Stimulated activated CD8-positive, alpha-beta memory T cell treated with anti-CD3 and anti-CD28 coated beads, Interleukin-4, amount 100 ng/mL, for 24 hours (primary cell): Measurements from ENCODE around the gene CALML3.
A peak's percentile ranks its signal among the peaks of the same experiment; 100 is the strongest.

Source experiments
- DNase-seq: peaks from one replicate; pipeline ENCODE4 v3.0.0-alpha.2; 2020; ENCODE audit warnings: low read depth

Gene CALML3

DNA sequence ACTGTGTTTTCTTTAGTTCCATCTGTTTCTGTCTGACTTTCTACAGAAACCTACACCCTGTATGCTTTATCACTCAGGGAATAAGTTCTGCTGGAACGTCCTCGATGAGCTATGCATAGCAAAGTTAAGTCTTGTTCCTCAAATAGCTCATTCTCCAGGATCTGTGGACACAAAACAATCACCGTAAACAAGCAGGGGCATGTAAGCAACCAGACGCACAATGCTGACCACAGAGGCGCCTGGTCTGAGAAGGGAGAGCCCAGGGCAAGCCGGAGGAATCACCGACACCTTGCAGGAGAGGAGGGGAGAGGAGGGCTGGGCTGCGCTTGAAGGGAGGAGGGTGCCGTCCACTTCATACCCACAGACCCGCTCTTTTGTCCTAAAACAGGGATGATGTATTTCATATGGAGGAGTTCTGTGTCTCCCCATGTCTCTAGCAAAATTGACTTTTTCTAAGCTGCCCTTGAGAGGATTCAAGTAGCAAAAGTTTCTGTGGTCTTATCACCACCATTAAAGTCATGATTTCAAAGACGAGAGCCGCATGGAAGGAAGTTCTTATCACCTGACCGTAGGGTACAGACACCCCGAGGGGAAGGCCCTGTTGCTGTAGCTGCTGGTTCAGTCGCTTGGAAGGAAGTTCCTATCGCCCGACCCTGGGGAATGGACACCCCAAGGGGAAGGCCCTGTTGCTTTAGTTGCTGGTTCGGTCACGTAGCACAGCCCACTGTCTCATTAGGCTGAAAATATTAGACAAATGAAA lies 14.3 kb downstream of the CALML3 start:
- no peak for DNase-seq

- no peak for DNase-seq
Observed at GRCh38 chr10:5540080-5540479, 15.3 kb downstream of the CALML3 start.

- no peak for DNase-seq
Observed at GRCh38 chr10:5540891-5541290, 16.1 kb downstream of the CALML3 start.

GRCh38 chr10:5542100-5542499 lies 17.3 kb downstream of the CALML3 start:
- DNase-seq: no peak

DNA sequence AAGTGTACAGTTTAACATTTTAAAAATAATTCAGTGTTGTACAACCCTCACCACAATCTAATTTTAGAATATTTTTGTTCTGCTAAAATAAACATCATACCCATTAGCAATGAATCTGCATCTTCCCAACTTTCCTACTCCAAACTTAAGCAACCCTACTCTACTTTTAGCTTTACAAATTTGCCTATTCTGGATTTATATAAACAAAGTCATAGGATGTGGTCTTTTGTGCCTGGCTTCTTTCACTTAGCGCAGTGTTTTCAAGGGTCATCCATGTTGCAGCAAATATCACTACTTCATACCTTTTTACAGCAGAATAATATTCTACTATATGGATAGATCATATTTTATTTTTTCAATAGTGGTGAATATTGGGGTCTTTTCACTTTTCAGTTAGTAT lies 18.9 kb downstream of the CALML3 start:
- DNase-seq: no peak

DNA sequence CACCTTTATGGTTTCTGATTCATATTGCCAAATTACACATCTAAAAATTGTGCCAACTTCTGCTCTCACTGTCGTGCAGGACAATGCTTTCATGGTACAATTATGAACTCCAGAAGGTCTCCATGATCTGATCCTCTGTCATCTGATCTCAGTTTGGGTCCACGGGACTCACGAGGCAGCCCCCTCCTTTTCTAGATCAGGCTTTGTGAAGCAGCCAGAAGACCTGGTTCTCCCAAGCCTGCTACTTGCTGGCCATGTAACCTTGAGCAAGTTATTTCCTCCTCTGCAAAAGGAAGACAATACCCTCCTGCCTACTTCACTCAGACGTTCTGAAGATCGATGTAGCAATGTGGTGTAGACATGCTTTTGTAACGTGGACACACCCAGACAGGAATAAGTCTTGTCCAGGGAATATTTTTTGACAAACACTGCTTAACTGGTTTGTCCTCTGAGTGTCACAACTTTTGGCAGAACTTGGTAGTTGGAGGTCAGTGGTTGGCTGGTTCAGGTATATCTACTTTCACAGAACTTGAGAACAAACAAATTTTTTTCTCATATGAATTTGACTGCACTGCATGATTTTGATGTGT lies 19.6 kb downstream of the CALML3 start:
- no peak for DNase-seq

DNA sequence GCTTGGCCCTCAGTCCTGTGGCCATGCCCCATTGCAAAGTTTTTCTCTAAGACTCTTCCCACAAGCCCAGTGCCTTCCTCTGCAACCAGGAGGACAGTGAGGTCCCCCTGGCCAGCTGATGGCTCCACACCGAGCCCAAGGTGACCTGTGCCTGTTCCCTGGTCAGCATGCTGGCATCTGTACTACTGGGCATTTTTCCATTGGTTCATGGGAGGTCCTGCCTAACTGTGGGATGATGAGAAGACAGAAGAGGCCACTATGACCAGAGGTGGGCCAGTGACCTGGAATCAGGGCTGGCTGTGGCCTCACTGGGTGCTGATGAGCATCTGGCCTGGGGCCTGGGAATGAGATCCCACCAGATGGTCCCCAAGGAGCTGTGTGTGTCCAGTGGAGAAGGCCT lies 20.2 kb downstream of the CALML3 start:
- DNase-seq: no peak

GRCh38 chr10:5545426-5545777 lies 20.6 kb downstream of the CALML3 start:
- no peak for DNase-seq

- DNase-seq: no peak
Observed at GRCh38 chr10:5545778-5546710, 21.3 kb downstream of the CALML3 start.

DNA sequence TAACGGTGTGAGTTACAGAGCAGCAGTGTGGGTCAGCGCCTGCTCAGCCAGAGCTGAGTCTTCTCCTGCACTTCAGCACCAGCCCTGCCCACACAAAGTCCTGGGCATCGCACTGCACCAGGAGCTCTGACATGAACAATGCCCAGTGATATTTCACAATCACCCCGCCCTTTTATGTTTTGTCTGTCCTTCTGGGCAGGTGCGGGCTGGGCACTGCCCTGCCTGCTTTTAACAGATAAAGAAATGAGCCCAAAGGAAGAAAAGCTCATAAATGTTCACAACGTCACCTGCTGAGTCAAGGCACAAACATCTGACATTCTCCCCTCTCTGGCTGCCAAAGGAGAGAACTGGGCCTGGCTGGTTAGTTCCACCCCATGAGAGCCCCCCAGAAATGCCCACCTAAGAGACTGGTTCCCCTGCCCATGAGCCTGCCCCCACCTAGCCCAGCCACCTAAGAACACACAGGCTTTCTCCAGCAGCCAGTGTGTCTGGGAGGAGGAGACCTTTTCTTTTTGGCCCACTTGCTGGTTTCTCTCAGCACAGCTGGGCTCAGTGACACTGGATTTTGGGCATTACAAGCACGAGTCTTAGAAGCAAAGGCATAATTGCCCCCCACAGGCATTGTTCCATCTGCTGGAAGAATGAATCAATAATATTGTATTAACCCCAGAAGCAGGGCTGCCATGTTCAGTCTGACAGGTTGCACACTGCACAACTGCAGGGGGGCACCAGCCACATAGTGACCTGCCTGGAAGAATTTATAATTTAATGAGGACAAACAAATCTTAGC lies 22.3 kb downstream of the CALML3 start:
- DNase-seq: no peak

GRCh38 chr10:5547681-5547930 lies 22.8 kb downstream of the CALML3 start:
- DNase-seq: no peak

GRCh38 chr10:5547931-5548660 lies 23.3 kb downstream of the CALML3 start:
- DNase-seq: no peak

- DNase-seq: no peak
Observed at GRCh38 chr10:5549462-5550249, 24.9 kb downstream of the CALML3 start.

DNA sequence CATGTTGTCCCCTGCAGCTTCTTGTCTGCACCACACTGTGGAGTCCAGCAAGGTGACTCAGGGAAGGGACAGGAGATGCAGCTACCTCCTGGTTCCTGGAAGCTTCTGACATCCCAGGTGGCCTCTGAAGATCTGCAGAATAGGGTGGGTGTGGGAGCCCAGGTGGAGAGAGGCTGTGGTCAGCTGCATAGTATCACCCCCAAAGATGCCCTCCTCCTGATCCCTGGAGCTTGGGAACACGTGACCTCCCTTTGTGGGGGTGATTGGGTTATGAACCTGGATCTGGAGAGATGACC lies 25.4 kb downstream of the CALML3 start:
- no peak for DNase-seq

GRCh38 chr10:5550621-5551530 lies 26.1 kb downstream of the CALML3 start:
- DNase-seq: no peak

GRCh38 chr10:5551531-5552375 lies 27.0 kb downstream of the CALML3 start:
- peak; percentile 48 for DNase-seq

DNA sequence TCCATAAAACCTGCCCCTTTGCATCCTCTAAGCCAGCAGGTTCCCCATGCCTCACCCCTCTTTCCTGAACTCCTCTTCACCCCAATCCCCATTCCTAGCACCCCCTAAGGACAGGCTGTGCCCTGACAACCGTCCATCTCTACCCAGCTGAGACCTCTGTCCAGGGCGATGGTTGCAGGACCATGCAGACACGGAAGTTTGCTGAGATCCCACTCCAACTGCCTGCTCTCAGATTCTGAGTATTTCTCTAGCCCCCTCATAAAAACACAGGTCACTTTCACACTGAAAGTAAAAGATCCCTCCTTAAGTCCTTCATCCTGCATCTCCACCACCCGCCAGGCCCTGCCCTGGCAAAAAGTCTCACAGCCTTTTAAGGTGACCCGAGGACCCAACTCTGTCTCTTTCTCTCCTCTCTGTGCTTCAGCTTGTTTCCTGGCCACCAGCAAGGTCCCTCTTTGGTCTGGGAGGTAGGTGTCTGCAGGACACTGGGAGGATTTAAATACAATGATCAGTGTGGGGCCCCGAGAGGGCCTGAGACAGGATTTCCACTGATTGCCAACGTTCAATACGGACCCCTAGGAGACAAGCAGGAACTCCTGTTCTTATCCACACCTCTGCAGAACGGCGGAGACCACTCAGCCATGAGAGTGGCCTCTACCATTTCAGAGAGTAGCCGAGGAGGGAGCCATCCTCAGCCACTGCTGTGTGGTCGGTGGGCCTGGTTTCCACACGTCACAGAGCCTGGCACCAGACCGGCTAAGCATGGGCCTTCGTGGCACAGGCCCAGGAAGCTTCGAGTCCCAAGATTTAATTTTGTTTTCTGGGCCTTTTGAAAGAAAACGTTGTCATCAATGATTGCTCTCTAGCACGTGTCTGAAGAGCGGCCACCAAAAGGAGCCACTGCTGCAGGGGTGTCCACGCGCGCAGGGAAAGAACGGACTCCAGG lies 27.9 kb downstream of the CALML3 start:
- DNase-seq: no peak
